Sigmoid colon (tissue), 7 donors: ENCODE results near the gene SOX6. TPM values are rescaled to one million over a fixed set of nuclear protein-coding genes. Genes with fewer than 3 reads are reported as not detected.

Source experiments
- DNase-seq: peaks from one replicate; pipeline ENCODE4 v3.0.0-alpha.2; 2019
- H3K27ac ChIP-seq, 4 donors: fragments of 200-600 bp; sonication (generic); one replicate each; pipeline ENCODE4 v1.5.1; 2016 to 2019; ENCODE audit warnings: mild to moderate bottlenecking in 1 of 4
- H3K27me3 ChIP-seq, 3 donors: fragments of 200-600 bp; sonication (generic); one replicate each; pipeline ENCODE4 v1.5.1; 2019; ENCODE audit warnings: mild to moderate bottlenecking in 1 of 3
- H3K36me3 ChIP-seq, 4 donors: fragments of 200-600 bp; sonication (generic); one replicate each; pipeline ENCODE4 v1.5.1; 2016 to 2019
- H3K4me1 ChIP-seq, 4 donors: fragments of 200-600 bp; sonication (generic); one replicate each; pipeline ENCODE4 v1.5.1; 2017 to 2019
- H3K4me3 ChIP-seq, 4 donors: fragments of 200-600 bp; sonication (generic); one replicate each; pipeline ENCODE4 v1.5.1; 2017 to 2019; ENCODE audit warnings: mild to moderate bottlenecking in 2 of 4, moderate library complexity in 1 of 4
- H3K9me3 ChIP-seq, 4 donors: fragments of 200-600 bp in 3 of 4; sonication (generic) in 3 of 4; one replicate each; pipeline versions ENCODE4 v1.5.1 to v1.6.1; 2013 to 2019
- EP300 ChIP-seq, 4 donors: sonication (generic); formaldehyde crosslinking; IDR thresholded peaks; one replicate each; pipeline ENCODE4 v1.6.1; 2017; ENCODE audit warnings: antibody characterized with exemption in 4 of 4
- POLR2A ChIP-seq, 2 donors: fragments of 450-650 bp; IDR thresholded peaks; one replicate each; pipeline ENCODE4 v1.6.1; 2016; ENCODE audit warnings: antibody characterized with exemption in 2 of 2, mild to moderate bottlenecking in 2 of 2, moderate library complexity in 2 of 2
- POLR2AphosphoS5 ChIP-seq, 4 donors: sonication (generic); formaldehyde crosslinking; IDR thresholded peaks; one replicate each; pipeline ENCODE4 v1.6.1; 2017; ENCODE audit warnings: antibody characterized with exemption in 4 of 4
- whole genome bisulfite sequencing, 2 donors: extraction: QIAGEN DNeasy Blood & Tissue Kit; methylation state at CpG; one replicate each; pipeline ENCODE4 v1.1.7; 2013; 5-methylcytosine and 5-hydroxymethylcytosine counted together
- intact Hi-C: fragments of 100-400 bp; cut with DNase I; formaldehyde crosslinking; loops from one replicate; pipeline ENCODE4 v1.15.1; 2023
- polyA plus RNA-seq, 3 donors: library from polyadenylated mRNA; stranded (reverse); fragments of 200-250 nt; gene quantifications; one replicate each; pipeline ENCODE4 v1.2.3, GENCODE V29; 2013
- total RNA-seq, 4 donors: library from RNA; depleted of rRNA; stranded (reverse); fragments of >200 nt; gene quantifications; one replicate each; pipeline ENCODE4 v1.1.0, GENCODE V29; 2016
- TF ChIP-seq, protein P1 (sequence below), 4 experiments: fragments of 450-650 bp in 3 of 4; fragments of 200-600 bp in 1 of 4; IDR thresholded peaks; one replicate each; pipeline ENCODE4 v1.5.1; 2016 to 2019; ENCODE audit warnings: antibody characterized with exemption in 4 of 4, mild to moderate bottlenecking in 3 of 4, moderate library complexity in 2 of 4
- donor health status: healthy with polysubstance abuse.
- donor health status: Bipolar disorder and iron deficiency.
- donor health status: healthy.

SOX6 gene
- total and polyA plus RNA-seq, 7 donors: 0.46 to 6.1 (median 1.7) TPM

DNA sequence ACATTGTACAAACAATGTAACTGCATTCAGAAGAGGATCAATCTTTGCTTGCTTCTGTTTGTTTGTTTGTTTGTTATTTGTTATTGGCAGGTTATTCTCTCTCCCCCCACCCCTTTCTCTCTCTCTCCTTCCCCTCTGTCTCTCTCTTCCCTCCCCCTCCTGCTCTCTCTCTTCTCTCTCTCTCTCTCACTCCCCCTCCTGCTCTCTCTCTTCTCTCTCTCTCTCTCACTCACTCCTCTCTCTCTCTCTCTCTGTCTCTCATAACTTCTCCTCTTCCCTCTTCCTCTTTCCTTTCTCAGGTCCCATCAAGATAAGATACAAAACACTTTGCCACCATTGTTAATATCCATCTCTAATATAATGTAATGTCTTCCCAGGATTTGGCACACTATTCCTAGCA, 236.3 kb downstream of the SOX6 start:
- TF ChIP-seq EP300 (IDR thresholded peaks at IDR 0.05) (no peak), POLR2A (IDR thresholded peaks at IDR 0.05) (no peak), POLR2AphosphoS5 (IDR thresholded peaks at IDR 0.05) (no peak)
- TF ChIP-seq, protein P1, sequence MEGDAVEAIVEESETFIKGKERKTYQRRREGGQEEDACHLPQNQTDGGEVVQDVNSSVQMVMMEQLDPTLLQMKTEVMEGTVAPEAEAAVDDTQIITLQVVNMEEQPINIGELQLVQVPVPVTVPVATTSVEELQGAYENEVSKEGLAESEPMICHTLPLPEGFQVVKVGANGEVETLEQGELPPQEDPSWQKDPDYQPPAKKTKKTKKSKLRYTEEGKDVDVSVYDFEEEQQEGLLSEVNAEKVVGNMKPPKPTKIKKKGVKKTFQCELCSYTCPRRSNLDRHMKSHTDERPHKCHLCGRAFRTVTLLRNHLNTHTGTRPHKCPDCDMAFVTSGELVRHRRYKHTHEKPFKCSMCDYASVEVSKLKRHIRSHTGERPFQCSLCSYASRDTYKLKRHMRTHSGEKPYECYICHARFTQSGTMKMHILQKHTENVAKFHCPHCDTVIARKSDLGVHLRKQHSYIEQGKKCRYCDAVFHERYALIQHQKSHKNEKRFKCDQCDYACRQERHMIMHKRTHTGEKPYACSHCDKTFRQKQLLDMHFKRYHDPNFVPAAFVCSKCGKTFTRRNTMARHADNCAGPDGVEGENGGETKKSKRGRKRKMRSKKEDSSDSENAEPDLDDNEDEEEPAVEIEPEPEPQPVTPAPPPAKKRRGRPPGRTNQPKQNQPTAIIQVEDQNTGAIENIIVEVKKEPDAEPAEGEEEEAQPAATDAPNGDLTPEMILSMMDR (IDR thresholded peaks at IDR 0.05): no peak
- DNase-seq: no peak
- Histone ChIP-seq H3K27ac (no peak overlapping the region), H3K36me3 (no peaks in the 10 kb centered on the region), H3K9me3 (no peaks in the 10 kb centered on the region), H3K27me3 (no peaks in the 10 kb centered on the region), H3K4me3 (no peak overlapping the region), H3K4me1 (no peaks in the 10 kb centered on the region)
- intact Hi-C loops: no loop called here

DNA sequence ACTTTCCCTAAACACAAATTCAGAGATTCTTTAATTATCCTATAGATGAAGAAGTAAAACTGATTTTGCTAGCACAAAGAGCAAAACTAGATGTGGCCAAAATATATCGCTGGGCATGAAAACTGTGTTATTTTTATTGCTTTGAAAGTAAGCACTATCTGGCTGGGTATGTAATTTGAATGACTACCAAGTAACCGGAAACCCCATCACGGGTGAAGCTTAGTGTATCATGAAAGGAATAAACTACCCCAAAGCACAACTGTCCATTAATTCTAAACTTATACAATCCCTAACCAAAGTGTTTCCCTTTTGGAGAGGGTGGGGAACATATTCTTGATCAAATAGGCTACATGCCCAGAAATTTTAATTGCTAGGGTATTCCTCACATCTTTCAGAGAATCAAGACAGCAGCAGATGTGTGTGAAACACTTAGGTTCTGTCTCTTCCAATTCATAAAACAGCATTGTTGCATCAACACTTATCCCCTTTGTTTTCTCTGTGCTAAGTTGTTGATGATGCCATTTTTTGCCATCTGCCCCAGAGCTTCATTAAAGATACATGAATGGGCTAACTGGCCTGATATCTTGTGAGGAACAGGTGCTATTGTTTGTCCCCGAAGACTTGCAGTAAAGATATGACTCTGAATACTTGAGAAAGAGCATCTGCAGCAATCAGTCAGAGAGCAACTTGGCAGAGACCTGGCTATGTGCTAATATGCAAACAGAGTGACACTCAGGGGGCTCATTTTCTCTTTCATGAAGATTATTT, 238.2 kb downstream of the SOX6 start:
- intact Hi-C loops: no loop called here
- Histone ChIP-seq H3K9me3 (no peaks in the 10 kb centered on the region), H3K4me3 (no peak overlapping the region), H3K4me1 (no peaks in the 10 kb centered on the region), H3K36me3 (no peaks in the 10 kb centered on the region), H3K27me3 (no peaks in the 10 kb centered on the region), H3K27ac (no peak overlapping the region)
- TF ChIP-seq POLR2A (IDR thresholded peaks at IDR 0.05) (no peak), POLR2AphosphoS5 (IDR thresholded peaks at IDR 0.05) (no peak), EP300 (IDR thresholded peaks at IDR 0.05) (no peak)
- TF ChIP-seq, protein P1 (IDR thresholded peaks at IDR 0.05): no peak
- 58 to 72% methylated on average over 4 of the region's 4 CpGs for WGBS, 2 donors
- DNase-seq: no peak

DNA sequence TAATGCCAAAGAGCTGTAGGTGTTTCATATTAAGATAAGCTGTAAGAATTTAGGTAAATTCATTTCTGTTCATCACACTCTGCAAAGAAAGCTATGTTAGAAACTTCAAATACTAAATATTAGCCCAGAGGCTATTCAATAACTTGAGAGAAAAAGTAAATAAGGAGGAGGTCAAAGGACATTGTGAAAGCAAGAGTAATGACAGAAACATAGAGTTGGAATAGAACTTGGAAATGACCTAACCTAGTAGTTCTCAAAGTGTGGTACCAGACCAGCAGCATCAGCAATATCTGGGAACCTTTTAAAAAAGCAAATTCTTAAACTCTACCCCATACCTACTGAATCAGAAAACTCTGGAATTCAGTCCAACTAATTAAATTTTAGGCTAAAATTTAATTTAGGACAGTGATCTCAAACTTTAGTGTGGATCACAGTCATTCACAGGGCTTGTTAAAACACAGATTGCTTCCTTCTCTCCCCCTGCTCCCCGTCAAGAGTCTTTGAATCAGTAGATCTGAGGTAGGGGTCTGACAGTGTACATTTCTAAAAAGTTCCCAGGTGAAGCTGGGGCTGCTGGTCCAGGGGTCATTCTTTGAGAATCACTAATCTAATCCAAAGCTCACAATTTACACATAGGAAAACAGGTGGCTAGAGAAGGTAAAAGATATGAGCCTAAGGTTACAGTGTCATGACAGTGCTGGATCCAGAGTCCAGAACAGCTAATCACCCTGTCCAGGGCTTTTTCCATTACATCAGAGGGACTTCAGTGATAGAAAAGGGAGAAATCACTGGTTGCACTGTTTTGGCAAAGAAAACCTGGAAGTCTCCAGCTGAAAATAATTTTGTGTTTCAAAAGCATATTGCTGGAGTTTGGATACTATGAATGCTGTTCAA, 241.1 kb downstream of the SOX6 start:
- no peak overlapping the region for H3K4me3 ChIP-seq

DNA sequence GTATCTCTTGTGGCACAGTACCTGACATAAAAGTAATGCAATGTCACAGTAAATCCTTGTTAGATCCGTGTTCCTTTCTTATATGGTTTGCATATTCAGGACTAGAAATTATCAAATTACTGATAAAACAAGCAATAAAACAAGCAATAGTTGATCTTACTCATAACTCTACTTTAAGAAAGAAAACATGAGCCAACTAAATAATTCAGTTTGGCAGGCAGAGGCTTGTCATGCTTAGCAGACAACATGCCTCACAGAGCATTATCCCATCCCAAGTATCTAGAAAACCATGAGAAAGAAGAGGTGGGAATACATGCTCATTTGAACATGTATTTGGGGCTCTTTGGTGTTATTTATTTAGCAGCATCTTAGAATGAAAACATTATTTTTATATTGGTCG, 241.9 kb downstream of the SOX6 start:
- Histone ChIP-seq H3K9me3 (no peaks in the 10 kb centered on the region), H3K27ac (no peak overlapping the region), H3K4me1 (peaks cover 0 to 4% (median 0%) of the 10 kb centered on the region in 4 donors), H3K4me3 (no peak overlapping the region), H3K27me3 (no peaks in the 10 kb centered on the region), H3K36me3 (no peaks in the 10 kb centered on the region)
- intact Hi-C loops: no loop called here
- no peak for DNase-seq
- TF ChIP-seq, protein P1 (IDR thresholded peaks at IDR 0.05): no peak
- TF ChIP-seq POLR2A (IDR thresholded peaks at IDR 0.05) (no peak), POLR2AphosphoS5 (IDR thresholded peaks at IDR 0.05) (no peak), EP300 (IDR thresholded peaks at IDR 0.05) (no peak)
- 57 to 82% methylated on average over 2 of the region's 2 CpGs for WGBS, 2 donors

More for the DNA sequence above, 241.1 kb downstream of the SOX6 start:
- DNase-seq: no peak
- no peak for TF ChIP-seq EP300 (IDR thresholded peaks at IDR 0.05)
- Histone ChIP-seq H3K27ac (no peak overlapping the region), H3K9me3 (no peaks in the 10 kb centered on the region), H3K36me3 (no peaks in the 10 kb centered on the region), H3K4me1 (peaks cover 0 to 4% (median 0%) of the 10 kb centered on the region in 4 donors), H3K27me3 (no peaks in the 10 kb centered on the region)
- intact Hi-C loops: no loop called here
- 51 to 79% methylated on average over 1 of the region's 1 CpG for WGBS, 2 donors

DNA sequence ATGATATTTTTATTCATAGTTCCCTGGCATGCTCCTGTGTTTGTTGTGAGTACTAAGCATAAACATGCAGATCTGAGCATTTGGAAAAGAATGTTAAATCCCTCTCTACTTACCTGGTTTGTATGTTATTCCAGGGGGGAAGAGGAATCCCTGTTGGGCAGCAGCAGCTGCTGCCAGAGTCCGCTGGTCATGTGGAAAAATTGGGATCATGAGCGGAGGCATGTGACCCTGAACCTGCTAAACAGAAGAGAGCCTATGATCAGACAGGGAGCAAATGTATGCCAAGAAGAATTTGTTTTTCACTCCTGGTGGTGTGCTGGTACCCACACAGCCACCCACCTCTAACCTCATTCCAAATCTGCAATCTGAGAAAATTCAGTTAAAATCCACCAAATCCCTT, 244.7 kb downstream of the SOX6 start:
- Histone ChIP-seq H3K9me3 (no peaks in the 10 kb centered on the region), H3K4me3 (no peak overlapping the region), H3K27me3 (no peaks in the 10 kb centered on the region), H3K27ac (no peak overlapping the region), H3K4me1 (peaks cover 0 to 4% (median 0%) of the 10 kb centered on the region in 4 donors), H3K36me3 (no peaks in the 10 kb centered on the region)
- no peak for DNase-seq
- 85 to 91% methylated on average over 2 of the region's 2 CpGs for WGBS, 2 donors
- TF ChIP-seq, protein P1 (IDR thresholded peaks at IDR 0.05): no peak
- no peak for TF ChIP-seq POLR2A (IDR thresholded peaks at IDR 0.05)
- intact Hi-C loops: no loop called here
